Muscle layer of duodenum (tissue), 2 donors: ENCODE results near the gene TSPAN14.

Source experiments
- H3K27ac ChIP-seq: one replicate; pipeline ENCODE4 v1.7.0; 2013; ENCODE audit warnings: mild to moderate bottlenecking, low read length
- H3K27me3 ChIP-seq: one replicate; pipeline ENCODE4 v1.7.0; 2013; ENCODE audit warnings: low read depth, mild to moderate bottlenecking, control low read depth, low read length
- H3K36me3 ChIP-seq, 2 donors: one replicate each; pipeline ENCODE4 v1.7.0; 2013; ENCODE audit warnings: low read length in 2 of 2, control low read depth in 1 of 2, mild to moderate bottlenecking in 1 of 2; ENCODE audit not compliant: insufficient read depth in 2 of 2, control insufficient read depth in 1 of 2
- H3K4me1 ChIP-seq, 2 donors: one replicate each; pipeline ENCODE4 v1.7.0; 2013; ENCODE audit warnings: low read length in 2 of 2, mild to moderate bottlenecking in 2 of 2, control low read depth in 1 of 2, moderate library complexity in 1 of 2; ENCODE audit not compliant: insufficient read depth in 2 of 2, control insufficient read depth in 1 of 2
- H3K4me3 ChIP-seq, 2 donors: one replicate each; pipeline ENCODE4 v1.7.0; 2013; ENCODE audit warnings: low read length in 2 of 2, low read depth in 1 of 2, mild to moderate bottlenecking in 1 of 2
- H3K9me3 ChIP-seq, 2 donors: one replicate each; pipeline ENCODE4 v1.7.0; 2013; ENCODE audit warnings: low read length in 2 of 2, control low read depth in 1 of 2, mild to moderate bottlenecking in 1 of 2; ENCODE audit not compliant: control insufficient read depth in 1 of 2
- donor health status: healthy.

TSPAN14 gene

DNA sequence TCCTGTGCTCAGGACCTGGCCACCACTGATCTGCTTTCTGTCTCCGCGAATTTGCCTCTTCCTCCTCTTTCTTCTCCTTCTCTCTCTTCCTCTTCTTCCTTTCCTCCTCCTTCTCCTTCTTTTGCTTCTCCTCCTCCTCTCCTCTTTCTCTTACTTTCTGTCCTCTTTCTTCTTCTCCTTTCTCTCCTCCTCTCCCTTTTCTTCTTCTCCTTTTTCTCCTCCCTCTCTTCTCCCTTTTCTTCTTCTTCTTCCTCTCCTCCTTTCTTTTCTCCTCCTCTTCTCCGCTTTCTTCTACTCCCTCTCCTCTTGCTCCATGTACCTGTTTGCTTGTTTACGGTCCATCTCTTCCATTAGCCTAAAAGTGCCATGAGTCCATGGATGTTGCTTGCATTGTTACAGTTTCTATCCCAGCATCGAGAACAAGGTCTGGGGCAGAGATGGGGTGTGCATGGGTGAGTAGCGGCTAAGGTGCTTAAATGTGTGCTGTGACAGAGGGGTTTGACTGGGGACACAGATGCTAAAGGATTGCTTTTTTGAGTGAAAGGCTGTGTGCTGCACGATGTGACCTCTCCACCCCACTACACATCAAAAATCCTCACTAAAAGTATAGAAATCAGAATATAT lies 91.3 kb downstream of the TSPAN14 start:
- Histone ChIP-seq H3K9me3 (no peaks in the 10 kb centered on the region), H3K4me3 (no peak overlapping the region), H3K27me3 (no peaks in the 10 kb centered on the region), H3K36me3 (no peaks in the 10 kb centered on the region), H3K27ac (no peak overlapping the region), H3K4me1 (no peaks in the 10 kb centered on the region)

DNA sequence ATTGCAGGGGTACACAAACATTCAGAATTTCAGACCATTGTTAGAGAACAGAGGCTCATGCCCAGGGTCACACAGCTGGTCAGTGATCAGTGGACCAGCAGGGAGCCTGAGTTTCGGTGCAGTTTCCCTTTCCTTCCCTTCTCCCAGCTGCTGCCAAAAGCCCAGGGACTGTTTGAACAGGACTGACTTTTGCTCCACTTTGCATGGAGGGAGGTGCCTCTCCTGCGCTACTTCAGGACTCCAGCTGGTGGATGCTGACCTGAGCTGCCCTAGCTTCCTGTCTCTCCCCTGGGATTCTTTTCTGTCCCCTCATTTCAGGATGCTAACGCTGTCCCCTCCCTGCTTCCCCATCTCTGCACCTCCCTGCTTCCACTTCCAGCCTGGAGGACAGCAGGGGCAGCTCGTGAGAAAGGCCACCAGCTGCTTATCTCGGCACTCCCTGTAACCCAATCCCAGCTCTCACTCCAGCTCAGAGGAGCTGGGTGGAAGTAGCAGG lies 98.1 kb downstream of the TSPAN14 start:
- H3K9me3 ChIP-seq = no peaks in the 10 kb centered on the region
- H3K36me3 ChIP-seq = no peaks in the 10 kb centered on the region
- H3K27me3 ChIP-seq = no peaks in the 10 kb centered on the region
- H3K27ac ChIP-seq = no peak overlapping the region
- H3K4me3 ChIP-seq = no peak overlapping the region
- H3K4me1 ChIP-seq = no peaks in the 10 kb centered on the region

DNA sequence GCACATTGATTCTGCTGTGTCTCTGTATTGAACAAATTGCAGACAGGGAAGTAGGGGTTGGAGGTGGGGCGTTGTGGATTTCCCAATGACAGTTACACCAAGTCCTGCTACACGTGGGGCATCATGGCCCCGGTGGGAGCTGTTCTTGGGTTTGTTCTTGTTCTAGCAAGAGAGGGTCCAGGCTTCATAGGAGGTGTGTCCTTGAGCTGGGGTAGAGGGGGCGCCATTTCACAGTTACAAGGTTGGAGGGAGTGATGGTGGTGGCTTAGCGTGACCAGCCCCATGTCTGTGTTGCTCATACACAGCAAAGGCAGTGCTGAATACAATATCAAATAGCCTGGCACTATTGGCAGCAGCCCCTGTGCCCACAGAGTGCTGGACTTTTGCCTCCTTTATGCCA lies 99.3 kb downstream of the TSPAN14 start:
- Histone ChIP-seq H3K36me3 (no peaks in the 10 kb centered on the region), H3K27me3 (no peaks in the 10 kb centered on the region)

DNA sequence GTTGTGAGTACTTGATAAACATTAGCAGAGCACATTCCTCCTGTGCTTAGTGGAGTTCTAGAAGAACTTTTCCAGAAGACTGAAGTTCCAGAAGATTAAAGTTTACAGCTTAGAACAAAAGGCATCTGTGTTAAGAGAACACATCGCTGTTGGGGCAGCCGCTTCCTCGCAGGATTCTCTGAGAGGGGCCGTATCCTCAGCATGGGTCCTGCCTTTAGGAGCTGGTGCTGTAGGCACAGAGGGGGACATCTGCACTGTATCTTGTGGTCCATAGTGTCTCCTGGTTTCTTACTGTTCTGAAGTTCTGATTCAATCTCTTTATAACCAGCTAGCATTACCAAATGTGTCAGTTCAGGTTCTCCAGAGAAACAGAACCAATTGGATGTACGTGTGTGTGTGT lies 99.9 kb downstream of the TSPAN14 start:
- H3K4me1 ChIP-seq = no peaks in the 10 kb centered on the region
- no peak overlapping the region for H3K4me3 ChIP-seq
- no peaks in the 10 kb centered on the region for H3K9me3 ChIP-seq
- no peaks in the 10 kb centered on the region for H3K36me3 ChIP-seq
- H3K27me3 ChIP-seq = no peaks in the 10 kb centered on the region
- no peak overlapping the region for H3K27ac ChIP-seq

More for the DNA sequence above, 99.3 kb downstream of the TSPAN14 start:
- no peak overlapping the region for H3K4me3 ChIP-seq
- no peaks in the 10 kb centered on the region for H3K4me1 ChIP-seq
- H3K27ac ChIP-seq = no peak overlapping the region
- no peaks in the 10 kb centered on the region for H3K9me3 ChIP-seq

DNA sequence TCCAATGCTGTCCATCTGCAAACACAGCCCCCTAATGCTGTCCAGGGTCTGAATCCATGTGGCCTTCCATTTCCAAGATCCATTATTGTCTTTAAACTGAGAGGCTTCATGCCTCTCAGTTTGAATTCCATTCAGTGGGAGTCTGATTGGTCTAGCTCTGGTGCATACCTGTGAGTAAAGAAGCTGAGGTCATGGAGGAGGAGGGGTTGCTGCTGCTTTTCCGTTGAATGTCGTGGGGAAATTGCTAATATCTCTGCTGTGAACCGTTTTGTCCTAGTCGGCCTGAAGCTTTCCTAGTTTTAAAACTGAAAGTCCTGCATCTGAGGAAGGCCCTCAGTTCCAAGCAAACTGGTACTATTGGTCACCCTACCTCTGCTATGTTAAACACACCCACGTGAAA lies 101.3 kb downstream of the TSPAN14 start:
- Histone ChIP-seq H3K4me3 (no peak overlapping the region), H3K27ac (no peak overlapping the region), H3K36me3 (no peaks in the 10 kb centered on the region), H3K27me3 (no peaks in the 10 kb centered on the region), H3K4me1 (no peaks in the 10 kb centered on the region), H3K9me3 (no peaks in the 10 kb centered on the region)

DNA sequence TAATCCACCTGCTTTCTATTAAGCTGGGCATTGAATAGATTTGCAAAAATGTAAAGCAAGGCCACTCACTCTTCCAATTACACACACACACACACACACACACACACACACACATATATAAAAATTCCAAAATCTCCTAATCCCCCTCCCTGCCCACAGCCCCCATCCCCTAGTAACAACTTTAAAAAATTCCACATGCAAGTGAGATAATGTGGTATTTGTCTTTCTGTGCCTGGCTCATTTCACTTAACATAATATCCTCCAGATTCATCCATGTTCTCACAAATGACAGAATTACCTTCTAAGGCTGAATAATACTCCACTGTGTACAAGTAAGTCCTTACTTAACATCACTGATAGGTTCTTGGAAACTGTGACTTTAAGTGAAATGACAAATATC lies 107.8 kb downstream of the TSPAN14 start:
- Histone ChIP-seq H3K27ac (no peak overlapping the region), H3K27me3 (no peaks in the 10 kb centered on the region), H3K4me1 (no peaks in the 10 kb centered on the region), H3K36me3 (no peaks in the 10 kb centered on the region), H3K9me3 (no peaks in the 10 kb centered on the region), H3K4me3 (no peak overlapping the region)

DNA sequence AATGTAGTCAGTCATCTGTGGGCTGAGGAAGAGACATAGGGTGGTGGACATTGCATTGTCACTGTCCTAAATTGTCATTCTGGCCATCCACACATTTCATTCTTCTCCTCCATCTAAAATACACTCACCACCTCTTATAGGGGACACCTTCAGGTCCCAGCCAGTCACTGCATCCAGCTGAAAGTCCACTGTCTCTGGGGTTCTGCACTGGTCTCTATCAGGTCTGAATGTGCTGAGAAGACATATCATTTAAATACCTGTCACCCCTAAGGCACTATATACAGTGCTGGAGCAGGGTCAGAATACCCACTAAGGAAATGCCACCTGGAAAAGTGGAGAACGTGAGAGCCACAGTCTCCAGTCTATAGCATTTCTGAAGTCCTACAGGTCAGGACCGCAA lies 113.2 kb downstream of the TSPAN14 start:
- H3K9me3 ChIP-seq = no peaks in the 10 kb centered on the region
- no peaks in the 10 kb centered on the region for H3K36me3 ChIP-seq
- H3K4me1 ChIP-seq = no peaks in the 10 kb centered on the region
- no peaks in the 10 kb centered on the region for H3K27me3 ChIP-seq
- H3K4me3 ChIP-seq = no peak overlapping the region
- H3K27ac ChIP-seq = no peak overlapping the region

DNA sequence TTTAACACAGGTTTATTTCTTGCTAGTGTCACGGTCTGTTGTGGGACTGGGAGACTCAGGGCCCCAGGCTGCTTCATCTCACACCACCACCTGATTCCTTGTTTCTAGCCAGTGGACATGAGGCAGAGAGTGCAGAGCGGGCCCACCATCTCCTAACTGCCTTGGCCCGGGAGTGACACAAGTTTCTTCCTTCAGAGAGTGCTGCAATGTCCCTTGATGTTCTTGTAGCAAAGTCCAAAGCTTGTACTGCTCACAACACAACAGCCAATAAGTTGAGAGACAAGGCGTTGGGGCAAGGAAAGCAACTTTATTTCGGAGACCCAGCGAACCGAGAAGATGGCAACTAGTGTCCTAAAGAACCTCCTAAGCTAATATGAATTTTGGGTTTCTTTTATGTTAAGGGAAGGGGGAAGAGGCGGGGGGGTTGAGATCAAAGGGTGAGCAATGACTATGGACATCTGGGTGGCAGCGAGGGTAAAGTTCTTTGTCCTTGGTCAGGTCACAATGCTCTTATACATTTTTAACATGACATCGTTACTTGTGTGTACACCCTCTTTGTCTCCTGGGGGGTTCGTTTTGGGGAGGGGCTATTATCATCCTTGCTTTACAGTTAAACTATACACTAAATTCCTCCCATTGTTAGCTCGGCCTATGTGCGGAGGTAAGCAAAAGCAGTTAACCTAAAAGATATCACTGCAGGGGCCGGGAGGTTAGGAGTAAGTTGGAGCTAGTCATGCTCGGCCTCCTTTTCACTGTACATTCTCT lies 115.2 kb downstream of the TSPAN14 start:
- no peaks in the 10 kb centered on the region for H3K9me3 ChIP-seq
- no peaks in the 10 kb centered on the region for H3K27me3 ChIP-seq
- no peak overlapping the region for H3K4me3 ChIP-seq
- H3K36me3 ChIP-seq = no peaks in the 10 kb centered on the region
- H3K27ac ChIP-seq = no peak overlapping the region
- H3K4me1 ChIP-seq = no peaks in the 10 kb centered on the region

DNA sequence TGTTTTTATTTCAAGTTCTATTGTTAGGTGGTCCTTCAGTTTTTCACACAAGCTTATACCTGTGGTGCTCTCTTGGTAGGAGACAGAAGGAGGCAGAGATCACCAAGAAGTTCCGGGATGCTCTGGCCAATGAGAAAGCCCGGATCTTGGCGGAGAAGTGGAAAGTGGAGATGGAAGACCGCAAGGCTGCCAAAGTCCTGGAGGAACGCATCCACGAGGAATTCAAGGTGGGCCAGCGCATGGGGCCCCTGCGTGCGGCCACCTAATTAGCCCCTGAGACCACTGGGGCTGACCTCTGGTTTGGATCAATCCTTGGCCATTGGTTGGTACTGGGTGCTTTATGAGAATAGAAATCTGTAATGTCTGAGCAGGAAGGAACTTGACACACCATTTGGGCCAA lies 117.2 kb downstream of the TSPAN14 start:
- Histone ChIP-seq H3K27me3 (no peaks in the 10 kb centered on the region), H3K4me3 (no peak overlapping the region), H3K36me3 (no peaks in the 10 kb centered on the region), H3K27ac (no peak overlapping the region), H3K9me3 (no peaks in the 10 kb centered on the region), H3K4me1 (no peaks in the 10 kb centered on the region)

DNA sequence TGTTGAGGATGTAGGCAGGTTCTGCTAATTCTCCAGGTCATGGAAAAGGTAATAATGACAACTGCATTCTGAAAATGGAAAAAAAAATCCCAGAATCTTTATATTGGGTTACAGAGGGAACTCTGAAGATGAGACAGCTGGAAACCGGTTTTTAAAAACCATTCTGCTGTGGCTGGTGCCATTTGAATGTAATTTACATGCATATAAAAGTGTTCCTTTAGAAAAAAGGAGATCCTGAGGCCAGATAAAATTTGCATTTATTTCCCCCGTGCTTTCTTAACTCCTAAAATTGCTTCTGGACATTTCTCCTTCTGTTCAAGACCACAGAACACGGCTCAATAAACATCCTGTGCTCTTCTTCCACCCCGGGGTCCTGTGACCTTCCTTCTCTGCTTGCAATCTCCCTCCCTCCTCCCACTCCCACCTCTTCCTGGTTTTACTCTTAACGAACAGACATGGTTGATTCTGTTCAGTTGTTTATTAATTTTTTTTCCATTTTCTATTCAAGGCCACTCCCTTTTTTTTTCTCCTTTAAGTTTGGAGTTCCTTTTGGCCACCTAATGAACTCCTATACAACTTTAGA lies 125.2 kb downstream of the TSPAN14 start:
- no peak overlapping the region for H3K4me3 ChIP-seq
- no peaks in the 10 kb centered on the region for H3K27me3 ChIP-seq
- no peak overlapping the region for H3K27ac ChIP-seq
- H3K9me3 ChIP-seq = peaks cover 0 to 8% of the 10 kb centered on the region in 2 donors
- no peaks in the 10 kb centered on the region for H3K4me1 ChIP-seq
- no peaks in the 10 kb centered on the region for H3K36me3 ChIP-seq

DNA sequence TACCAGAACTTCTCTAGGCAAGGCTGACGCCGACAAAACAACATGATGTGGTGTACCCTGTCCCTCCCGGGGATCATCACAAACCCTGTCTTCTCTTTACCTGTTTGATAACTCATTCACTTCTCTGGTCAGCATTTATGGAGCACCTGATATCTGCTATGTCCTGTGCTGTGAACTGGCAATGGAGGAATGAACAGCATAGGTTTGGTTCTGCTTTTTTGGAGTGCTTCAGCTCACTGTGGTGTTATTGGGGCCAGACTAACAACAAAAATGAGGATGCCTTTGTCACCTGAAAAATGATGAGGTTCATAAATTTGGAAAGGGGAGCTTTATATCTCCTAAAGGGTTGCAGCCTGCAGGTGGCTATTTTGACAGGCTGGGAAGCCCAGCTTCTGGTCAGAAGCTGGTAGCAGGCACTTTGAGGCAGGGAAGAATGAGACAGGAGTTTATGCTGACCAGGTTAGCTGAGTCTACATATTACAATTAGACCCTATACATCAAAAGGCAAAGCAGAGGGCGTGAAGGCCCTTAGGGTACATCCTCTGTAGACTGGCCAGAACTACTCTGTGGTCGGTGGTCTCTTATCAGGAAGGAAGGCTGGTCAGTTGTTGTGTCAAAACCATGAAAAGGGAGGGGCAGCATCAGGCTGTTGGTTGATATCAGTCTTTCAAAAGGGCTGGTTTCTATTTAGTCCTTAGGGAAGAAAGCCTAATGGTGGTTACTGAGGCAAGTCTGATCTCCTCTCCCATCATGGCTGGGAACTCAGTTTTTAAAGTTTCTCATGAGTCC lies 125.9 kb downstream of the TSPAN14 start:
- no peaks in the 10 kb centered on the region for H3K36me3 ChIP-seq
- H3K4me1 ChIP-seq = no peaks in the 10 kb centered on the region
- no peak overlapping the region for H3K4me3 ChIP-seq
- no peak overlapping the region for H3K27ac ChIP-seq
- H3K27me3 ChIP-seq = no peaks in the 10 kb centered on the region
- peaks cover 0 to 8% of the 10 kb centered on the region in 2 donors for H3K9me3 ChIP-seq
